Measurements from ENCODE around the gene PDGFD. TPM values are rescaled to one million over a fixed set of nuclear protein-coding genes. Genes with fewer than 3 reads are reported as not detected.

PDGFD gene
- total and polyA plus RNA-seq, 2 donors (not counting 3 experiments of a cell fraction or from before 2014, with no cell fraction given), result 6.3 to 13.1 TPM

DNA sequence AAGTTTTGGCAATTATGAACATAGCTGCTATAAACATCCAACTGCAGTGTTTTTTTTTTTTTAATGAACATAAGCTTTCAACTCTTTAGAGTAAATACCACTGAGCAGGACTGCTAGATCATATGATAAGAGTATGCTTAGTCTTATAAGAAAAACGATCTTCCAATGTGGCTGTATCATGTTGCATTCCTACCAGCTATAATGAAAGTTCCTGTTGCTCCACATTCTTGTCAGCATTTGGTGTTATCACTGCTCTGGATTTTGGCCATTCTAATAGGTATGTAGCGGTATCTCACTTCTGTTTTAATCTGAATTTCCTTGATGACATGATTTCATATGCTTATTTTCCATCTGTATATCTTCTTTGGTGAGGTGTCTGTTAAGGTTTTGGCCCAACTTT lies 50.4 kb downstream of the PDGFD start:
- Histone ChIP-seq H3K9me1 (replicated peaks; ENCODE audit: control insufficient read depth, extremely low read depth, insufficient read depth, low read length) (no peaks in the 10 kb centered on the region), H3K4me3 (replicated peaks in 1 of 3; ENCODE audit: insufficient read depth in 1 of 3, low read depth in 1 of 3, low read length in 3 of 3) (no peak overlapping the region), H3K4me1 (ENCODE audit: control insufficient read depth, extremely low read depth, insufficient read depth, low read length) (no peaks in the 10 kb centered on the region), H3K9me3 (replicated peaks; ENCODE audit: control insufficient read depth, insufficient read depth, low read length) (no peaks in the 10 kb centered on the region), H3K9ac (replicated peaks; ENCODE audit: extremely low read depth, insufficient read depth, low read length) (no peak overlapping the region), H3K27ac (ENCODE audit: insufficient read depth, low read depth, low read length) (no peak overlapping the region), H4K20me1 (replicated peaks; ENCODE audit: control insufficient read depth, extremely low read depth, insufficient read depth, low read length) (no peaks in the 10 kb centered on the region), H3K27me3 (ENCODE audit: control insufficient read depth in 2 of 2, insufficient read depth in 2 of 2, low read length in 2 of 2) (no peaks in the 10 kb centered on the region), H3K36me3 (ENCODE audit: control insufficient read depth in 2 of 2, extremely low read depth in 1 of 2, insufficient read depth in 2 of 2, low read length in 2 of 2) (no peaks in the 10 kb centered on the region), H3K4me2 (ENCODE audit: insufficient read depth, low read length) (no peak overlapping the region), H3K79me2 (ENCODE audit: control insufficient read depth, insufficient read depth, low read length) (no peaks in the 10 kb centered on the region), H2AFZ (ENCODE audit: low read depth, low read length) (no peak overlapping the region)
- DNase-seq (ENCODE audit: low read depth, low spot score) (no peak), FAIRE-seq (no peak)
- dilution Hi-C loops (cut with MboI; ENCODE audit: extremely low pct_ligation_motif_present, low sequenced_read_pairs) (no loop called here), intact Hi-C loops (cut with micrococcal nuclease) (no loop called here)
- CTCF ChIA-PET, result interaction anchor here (1.4 kb wide), 1 partner anchor 431 kb away, joined by 4 read pairs; no protein-coding TSS in a partner anchor
- no TSS peak for BruUV-seq (replicated peaks)
- TF ChIP-seq FOS (IDR thresholded peaks at IDR 0.05; ENCODE audit: borderline replicate concordance, insufficient read depth, low read length) (no peak), GATA2 (IDR thresholded peaks at IDR 0.05; ENCODE audit: insufficient read depth, insufficient read length, low read depth, low read length) (no peak)
- POLR2A ChIA-PET, result no interaction called here

DNA sequence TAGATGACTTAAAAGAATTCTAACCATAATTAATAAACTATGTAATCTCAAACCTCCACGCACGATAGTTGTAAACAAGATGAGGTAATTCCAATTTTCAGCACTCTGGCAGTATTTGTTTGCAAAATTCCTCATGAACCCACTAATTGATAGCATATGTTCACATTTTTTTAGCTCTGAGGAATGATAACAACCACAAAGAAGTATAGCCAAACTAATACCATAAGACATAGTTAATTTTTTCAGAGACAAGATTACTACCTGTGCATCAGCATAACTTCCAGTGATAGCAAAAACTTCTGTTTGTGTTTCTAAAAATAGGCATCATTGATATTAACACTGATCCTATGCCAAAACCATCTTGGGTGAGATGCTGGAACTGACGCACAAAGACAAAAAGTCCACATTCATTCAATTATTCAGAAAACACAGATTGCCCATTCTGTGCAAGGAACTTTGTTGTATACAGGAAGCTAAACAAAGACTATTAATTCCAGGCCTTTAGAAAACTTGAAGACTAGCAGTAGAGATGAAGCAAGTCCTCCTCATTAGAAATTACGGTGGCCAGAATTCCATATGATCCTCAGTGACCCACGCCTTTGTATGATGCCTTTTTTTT lies 57.7 kb downstream of the PDGFD start:
- Histone ChIP-seq H3K36me3 (ENCODE audit: control insufficient read depth in 2 of 2, extremely low read depth in 1 of 2, insufficient read depth in 2 of 2, low read length in 2 of 2) (no peaks in the 10 kb centered on the region), H3K27ac (ENCODE audit: insufficient read depth, low read depth, low read length) (no peak overlapping the region), H3K4me2 (ENCODE audit: insufficient read depth, low read length) (no peak overlapping the region), H3K27me3 (ENCODE audit: control insufficient read depth in 2 of 2, insufficient read depth in 2 of 2, low read length in 2 of 2) (no peaks in the 10 kb centered on the region), H3K4me1 (ENCODE audit: control insufficient read depth, extremely low read depth, insufficient read depth, low read length) (no peaks in the 10 kb centered on the region), H3K9ac (replicated peaks; ENCODE audit: extremely low read depth, insufficient read depth, low read length) (no peak overlapping the region), H3K4me3 (replicated peaks in 1 of 3; ENCODE audit: insufficient read depth in 1 of 3, low read depth in 1 of 3, low read length in 3 of 3) (no peak overlapping the region), H3K79me2 (ENCODE audit: control insufficient read depth, insufficient read depth, low read length) (no peaks in the 10 kb centered on the region), H3K9me1 (replicated peaks; ENCODE audit: control insufficient read depth, extremely low read depth, insufficient read depth, low read length) (no peaks in the 10 kb centered on the region), H3K9me3 (replicated peaks; ENCODE audit: control insufficient read depth, insufficient read depth, low read length) (no peaks in the 10 kb centered on the region), H2AFZ (ENCODE audit: low read depth, low read length) (no peak overlapping the region), H4K20me1 (replicated peaks; ENCODE audit: control insufficient read depth, extremely low read depth, insufficient read depth, low read length) (no peaks in the 10 kb centered on the region)
- dilution Hi-C loops (cut with MboI; ENCODE audit: extremely low pct_ligation_motif_present, low sequenced_read_pairs), result no loop called here
- CTCF ChIA-PET, result no interaction called here
- DNase-seq (ENCODE audit: low read depth, low spot score) (no peak), FAIRE-seq (no peak)
- POLR2A ChIA-PET, result no interaction called here
- intact Hi-C loops (cut with micrococcal nuclease), result no loop called here
- BruUV-seq (replicated peaks), result no TSS peak
- TF ChIP-seq POLR2AphosphoS5 (IDR thresholded peaks at IDR 0.05; ENCODE audit: insufficient read depth, low read depth, low read length), result no peak
- no peak for TF ChIP-seq FOS (IDR thresholded peaks at IDR 0.05; ENCODE audit: borderline replicate concordance, insufficient read depth, low read length)
- TF ChIP-seq, protein P1, sequence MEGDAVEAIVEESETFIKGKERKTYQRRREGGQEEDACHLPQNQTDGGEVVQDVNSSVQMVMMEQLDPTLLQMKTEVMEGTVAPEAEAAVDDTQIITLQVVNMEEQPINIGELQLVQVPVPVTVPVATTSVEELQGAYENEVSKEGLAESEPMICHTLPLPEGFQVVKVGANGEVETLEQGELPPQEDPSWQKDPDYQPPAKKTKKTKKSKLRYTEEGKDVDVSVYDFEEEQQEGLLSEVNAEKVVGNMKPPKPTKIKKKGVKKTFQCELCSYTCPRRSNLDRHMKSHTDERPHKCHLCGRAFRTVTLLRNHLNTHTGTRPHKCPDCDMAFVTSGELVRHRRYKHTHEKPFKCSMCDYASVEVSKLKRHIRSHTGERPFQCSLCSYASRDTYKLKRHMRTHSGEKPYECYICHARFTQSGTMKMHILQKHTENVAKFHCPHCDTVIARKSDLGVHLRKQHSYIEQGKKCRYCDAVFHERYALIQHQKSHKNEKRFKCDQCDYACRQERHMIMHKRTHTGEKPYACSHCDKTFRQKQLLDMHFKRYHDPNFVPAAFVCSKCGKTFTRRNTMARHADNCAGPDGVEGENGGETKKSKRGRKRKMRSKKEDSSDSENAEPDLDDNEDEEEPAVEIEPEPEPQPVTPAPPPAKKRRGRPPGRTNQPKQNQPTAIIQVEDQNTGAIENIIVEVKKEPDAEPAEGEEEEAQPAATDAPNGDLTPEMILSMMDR (IDR thresholded peaks at IDR 0.05; ENCODE audit: extremely low read depth in 1 of 2, insufficient read depth in 1 of 2, low read depth in 1 of 2, low read length in 2 of 2), result no peak

Measured in endothelial cell of umbilical vein (primary cell).